ENCODE results near the gene TTC38.

- TF ChIP-seq CTCF (IDR thresholded peaks at IDR 0.05), result no peak
- TF ChIP-seq POLR2A (IDR thresholded peaks at IDR 0.05), result no peak
- no peak for TF ChIP-seq EP300 (IDR thresholded peaks at IDR 0.05)
- no peak for TF ChIP-seq POLR2AphosphoS5 (IDR thresholded peaks at IDR 0.05)
These were observed 26.3 kb upstream of the TTC38 start for GRCh38 chr22:46241396-46242007.
